ENCODE data around the gene GPRC5B.

GPRC5B gene

DNA sequence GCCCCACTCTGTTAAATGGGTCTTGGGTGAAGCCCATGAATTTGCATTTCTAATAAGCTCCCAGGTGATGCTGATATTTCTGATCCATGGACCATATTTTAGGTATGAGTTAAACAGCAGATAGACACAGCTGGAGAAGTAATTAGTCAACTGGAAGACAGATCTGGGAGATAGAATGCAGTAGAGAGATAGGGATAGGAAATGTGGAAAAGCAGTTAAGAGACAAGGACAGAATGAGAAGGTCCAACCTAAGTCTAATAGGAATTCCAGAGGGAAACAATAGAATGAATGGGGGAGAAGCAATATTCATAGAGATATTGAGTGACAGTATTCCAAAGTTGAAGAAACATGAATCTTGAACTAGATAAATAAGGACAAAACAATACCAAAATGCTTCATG, 71.7 kb downstream of the GPRC5B start:
- Histone ChIP-seq H3K4me1 (ENCODE audit: insufficient read depth, low read length) (no peaks in the 10 kb centered on the region), H3K36me3 (ENCODE audit: insufficient read depth, low read length) (no peaks in the 10 kb centered on the region), H3K9ac (ENCODE audit: low read depth, low read length) (no peak overlapping the region), H3K9me3 (ENCODE audit: control insufficient read depth, insufficient read depth, low read length) (peaks cover 6% of the 10 kb centered on the region; the same call in 1 of the 2 replicates)

- no peak overlapping the region for H3K9ac ChIP-seq (ENCODE audit: low read depth, low read length)
- no peaks in the 10 kb centered on the region for H3K36me3 ChIP-seq (ENCODE audit: insufficient read depth, low read length)
- H3K9me3 ChIP-seq (ENCODE audit: control insufficient read depth, insufficient read depth, low read length), result peaks cover 12% of the 10 kb centered on the region
- no peaks in the 10 kb centered on the region for H3K4me1 ChIP-seq (ENCODE audit: insufficient read depth, low read length)
Observed at GRCh38 chr16:19810817-19811731, 73.6 kb downstream of the GPRC5B start.

DNA sequence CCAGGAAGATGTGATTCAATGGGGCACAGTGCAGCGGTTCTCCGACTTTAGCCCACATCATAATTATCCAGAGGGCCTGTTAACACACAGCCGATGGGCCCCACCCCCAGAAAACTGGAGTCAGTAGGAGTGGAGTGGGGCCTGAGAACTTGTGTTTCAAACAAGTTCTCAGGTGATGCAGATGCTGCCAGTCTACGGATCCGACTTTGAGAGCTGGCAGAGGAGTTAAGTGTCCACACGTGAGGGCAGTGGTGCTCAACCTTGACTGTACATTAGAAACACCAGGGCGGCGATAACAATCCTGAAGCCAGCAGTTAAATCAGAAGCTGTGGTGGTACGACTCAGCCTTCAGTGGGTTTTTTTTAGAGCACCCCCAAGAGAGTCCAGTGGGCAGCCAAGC, 75.0 kb downstream of the GPRC5B start:
- no peak overlapping the region for H3K9ac ChIP-seq (ENCODE audit: low read depth, low read length)
- peaks cover under 1% of the 10 kb centered on the region; the same call in 1 of the 2 replicates for H3K4me1 ChIP-seq (ENCODE audit: insufficient read depth, low read length)
- peaks cover 21% of the 10 kb centered on the region for H3K9me3 ChIP-seq (ENCODE audit: control insufficient read depth, insufficient read depth, low read length)
- H3K36me3 ChIP-seq (ENCODE audit: insufficient read depth, low read length), result peaks cover 3% of the 10 kb centered on the region; the same call in 1 of the 2 replicates

DNA sequence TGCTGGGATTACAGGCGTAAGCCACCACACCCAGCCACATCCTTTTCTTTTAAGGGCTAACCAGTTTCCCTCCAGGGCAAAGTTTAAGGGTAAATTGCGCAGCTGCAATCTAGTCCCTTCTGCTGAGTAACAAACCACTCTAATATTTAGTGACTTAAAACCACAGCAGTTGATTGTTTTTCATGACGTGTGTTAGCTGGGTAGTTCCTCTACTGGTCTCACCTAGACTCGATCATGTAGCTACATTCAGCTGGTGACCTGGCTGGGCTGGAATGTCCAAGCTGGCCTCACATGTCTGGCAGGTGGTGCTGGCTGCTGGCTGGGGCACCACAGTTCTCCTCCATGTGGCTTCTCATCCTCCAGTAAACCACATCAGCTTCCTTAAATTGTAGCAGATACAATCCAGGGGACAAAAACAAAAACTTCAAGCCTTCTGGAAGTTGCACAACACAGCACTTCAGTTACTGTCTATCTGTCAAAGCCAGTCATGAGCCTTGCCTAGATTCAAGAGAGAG, 75.5 kb downstream of the GPRC5B start:
- H3K36me3 ChIP-seq (ENCODE audit: insufficient read depth, low read length), result peaks cover 3% of the 10 kb centered on the region; the same call in 1 of the 2 replicates
- no peak overlapping the region for H3K9ac ChIP-seq (ENCODE audit: low read depth, low read length)
- peaks cover 6% of the 10 kb centered on the region; the same call in 1 of the 2 replicates for H3K4me1 ChIP-seq (ENCODE audit: insufficient read depth, low read length)
- peaks cover 21% of the 10 kb centered on the region for H3K9me3 ChIP-seq (ENCODE audit: control insufficient read depth, insufficient read depth, low read length)

- Histone ChIP-seq H3K4me1 (ENCODE audit: insufficient read depth, low read length) (peaks cover 6% of the 10 kb centered on the region; the same call in 1 of the 2 replicates), H3K9me3 (ENCODE audit: control insufficient read depth, insufficient read depth, low read length) (peaks cover 18% of the 10 kb centered on the region), H3K9ac (ENCODE audit: low read depth, low read length) (no peak overlapping the region), H3K36me3 (ENCODE audit: insufficient read depth, low read length) (peaks cover 3% of the 10 kb centered on the region; the same call in 1 of the 2 replicates)
Observed at GRCh38 chr16:19808061-19808641, 76.5 kb downstream of the GPRC5B start.

Measured in ES-I3 (cell line).